Activated CD4-positive, alpha-beta T cell treated with anti-CD3 and anti-CD28 coated beads, Interleukin-2, Interleukin-4, amounts not matched to agents 100 ng/mL and 50 ng/mL, durations not matched to agents 16 hours and 8 hours (primary cell): ENCODE data around the gene PLCXD1.
"Not testable (repeated sequence)": the region's sequence is repeated elsewhere in the genome, so short reads cannot be mapped to it uniquely, and the experiment has no call there.

Experiments used
- DNase-seq: peaks from one replicate; pipeline ENCODE4 v3.0.0-alpha.2; 2020; ENCODE audit warnings: low spot score

Gene PLCXD1

GRCh38 chrX:281166-281999, at the start of gene PLCXD1:
TSS of gene PLCXD1 (plus strand) at chrX:281381. CDS start at chrX:284188, 2,807 bp downstream.
- no peak for DNase-seq

- DNase-seq, result not testable (repeated sequence)
These were observed 49.4 kb upstream of the PLCXD1 start for GRCh38 chrX:231637-232277.

- not testable (repeated sequence) for DNase-seq
These were observed 48.9 kb upstream of the PLCXD1 start for GRCh38 chrX:232278-232655.

GRCh38 chrX:236201-236600, 45.0 kb upstream of the PLCXD1 start:
- DNase-seq, result not testable (repeated sequence)

GRCh38 chrX:250965-251364, 30.2 kb upstream of the PLCXD1 start:
- no peak for DNase-seq

GRCh38 chrX:251396-252243, 29.6 kb upstream of the PLCXD1 start:
- DNase-seq, result not testable (repeated sequence)

- DNase-seq, result no peak
These were observed 28.8 kb upstream of the PLCXD1 start for GRCh38 chrX:252244-252956.

- DNase-seq, result no peak
These were observed 28.3 kb upstream of the PLCXD1 start for GRCh38 chrX:252957-253291.

- no peak for DNase-seq
These were observed 27.5 kb upstream of the PLCXD1 start for GRCh38 chrX:253451-254297.

GRCh38 chrX:254630-255215, 26.5 kb upstream of the PLCXD1 start:
- DNase-seq, result no peak

- no peak for DNase-seq
These were observed 25.3 kb upstream of the PLCXD1 start for GRCh38 chrX:255923-256331.

GRCh38 chrX:257054-257453, 24.1 kb upstream of the PLCXD1 start:
- DNase-seq, result not testable (repeated sequence)

GRCh38 chrX:257681-258289, 23.4 kb upstream of the PLCXD1 start:
- DNase-seq, result no peak

- no peak for DNase-seq
These were observed 22.7 kb upstream of the PLCXD1 start for GRCh38 chrX:258291-259040.

- no peak for DNase-seq
These were observed 21.4 kb upstream of the PLCXD1 start for GRCh38 chrX:259692-260355.

- DNase-seq, result no peak
These were observed 19.8 kb upstream of the PLCXD1 start for GRCh38 chrX:261167-261918.

GRCh38 chrX:261919-262352, 19.2 kb upstream of the PLCXD1 start:
- no peak for DNase-seq

- no peak for DNase-seq
These were observed 18.7 kb upstream of the PLCXD1 start for GRCh38 chrX:262381-262909.
